Peyer's patch (tissue), 4 donors: ENCODE data around the gene FAM193A.

Experiments used
- CTCF ChIP-seq, 6 experiments: fragments of 450-650 bp in 4 of 6; fragments of 200-600 bp in 2 of 6; sonication (generic) in 1 of 6; IDR thresholded peaks; one replicate each; pipeline ENCODE4 v1.5.1; 2017 to 2019; ENCODE audit warnings: antibody characterized with exemption in 6 of 6, mild to moderate bottlenecking in 3 of 6, moderate library complexity in 1 of 6
- POLR2A ChIP-seq, 2 donors: fragments of 450-650 bp; IDR thresholded peaks; one replicate each; pipeline ENCODE4 v1.5.1; 2017; ENCODE audit warnings: antibody characterized with exemption in 2 of 2, mild to moderate bottlenecking in 2 of 2, moderate library complexity in 2 of 2

GRCh38 chr4:2507855-2508254, 28.6 kb upstream of the FAM193A start:
- TF ChIP-seq POLR2A (IDR thresholded peaks at IDR 0.05) (no peak), CTCF (IDR thresholded peaks at IDR 0.05) (no peak)
